SK-N-MC (cell line): ENCODE results near the gene SOX4.

Experiments
- DNase-seq: peaks from one replicate; pipeline ENCODE4 v3.0.0-alpha.2; 2011; ENCODE audit warnings: low read depth, low spot score
- H3K27ac ChIP-seq: fragments of 200-600 bp; sonication (generic); 2 replicates; pipeline ENCODE4 v1.5.1; 2016; ENCODE audit warnings: mixed run types
- H3K36me3 ChIP-seq: fragments of 200-600 bp; sonication (generic); 2 replicates; pipeline ENCODE4 v1.6.1; 2017; ENCODE audit warnings: antibody characterized with exemption, low read length, mixed read lengths; ENCODE audit not compliant: insufficient read depth
- H3K4me3 ChIP-seq: fragments of 200-600 bp; sonication (generic); 2 replicates; pipeline ENCODE4 v1.5.1; 2016
- H3K9ac ChIP-seq: fragments of 200-600 bp; sonication (generic); 2 replicates; pipeline ENCODE4 v1.8.0; 2017; ENCODE audit warnings: mixed run types, mixed read lengths; ENCODE audit not compliant: insufficient read length
- H3K9me3 ChIP-seq: fragments of 200-600 bp; sonication (generic); 2 replicates; pipeline ENCODE4 v1.6.1; 2017; ENCODE audit warnings: low read depth, mild to moderate bottlenecking, antibody characterized with exemption, low read length, moderate library complexity, mixed read lengths
- EZH2 ChIP-seq: fragments of 200-600 bp; sonication (generic); IDR thresholded peaks from one replicate; pipeline ENCODE4 v1.6.1; 2017; ENCODE audit warnings: antibody characterized with exemption
- FOXP2 ChIP-seq: optimal IDR thresholded peaks from 2 replicates; pipeline ENCODE3; 2011; ENCODE audit warnings: mild to moderate bottlenecking, moderate library complexity; ENCODE audit not compliant: insufficient read depth; ENCODE audit errors: extremely low read length, control extremely low read depth
- POLR2AphosphoS5 ChIP-seq: IDR thresholded peaks from 2 replicates; pipeline ENCODE4 v1.6.1; 2012; ENCODE audit warnings: mild to moderate bottlenecking, low read depth, low read length, borderline replicate concordance

The SOX4 gene

DNA sequence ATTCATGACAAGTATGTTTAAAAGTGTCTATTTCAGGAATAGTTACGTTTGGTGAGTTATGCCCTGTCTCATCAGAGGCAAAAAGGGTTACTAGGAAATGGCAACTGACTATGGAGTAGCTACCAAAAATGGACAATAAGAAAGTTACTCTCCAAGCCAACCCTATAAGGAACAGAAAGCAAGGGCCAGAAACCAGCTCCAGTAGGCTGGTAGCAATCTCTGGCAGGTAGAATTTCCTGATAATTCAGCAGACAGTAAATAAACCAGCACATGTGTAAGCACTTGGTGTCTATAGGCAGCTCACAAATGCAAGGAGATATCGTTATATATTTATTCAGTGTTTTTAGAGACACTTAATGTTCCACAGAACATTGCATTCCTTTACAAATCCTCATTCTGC is 20.3 kb downstream of the SOX4 start:
- H3K27ac ChIP-seq = no peak overlapping the region
- no peak overlapping the region for H3K4me3 ChIP-seq
- H3K9ac ChIP-seq = no peak overlapping the region
- H3K36me3 ChIP-seq = no peaks in the 10 kb centered on the region
- no peak for DNase-seq
- H3K9me3 ChIP-seq = no peaks in the 10 kb centered on the region
- TF ChIP-seq POLR2AphosphoS5 (no peak), EZH2 (no peak), FOXP2 (no peak)

DNA sequence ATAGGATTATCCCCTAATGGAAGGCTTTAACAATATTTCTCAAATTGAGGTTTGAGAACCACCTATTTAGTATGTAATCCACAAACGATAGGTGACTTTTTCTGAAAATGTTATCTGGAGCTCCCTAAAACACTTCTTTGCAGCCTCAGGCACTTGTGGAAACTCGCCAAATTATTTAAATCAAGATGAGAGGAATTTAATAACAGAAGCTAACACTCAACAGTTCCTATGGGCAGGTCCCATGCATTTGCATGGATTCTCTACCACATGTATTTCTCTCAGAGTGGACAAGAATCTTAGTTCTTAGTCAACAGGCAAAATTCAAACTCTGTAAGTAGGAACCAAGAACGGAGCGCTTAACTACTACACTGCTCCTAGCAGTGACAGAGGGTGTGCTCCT is 20.7 kb downstream of the SOX4 start:
- no peak overlapping the region for H3K9ac ChIP-seq
- TF ChIP-seq FOXP2 (no peak), POLR2AphosphoS5 (no peak), EZH2 (no peak)
- H3K36me3 ChIP-seq = no peaks in the 10 kb centered on the region
- H3K9me3 ChIP-seq = no peaks in the 10 kb centered on the region
- no peak overlapping the region for H3K27ac ChIP-seq
- no peak for DNase-seq
- no peak overlapping the region for H3K4me3 ChIP-seq

GRCh38 chr6:21615504-21615903 is 22.0 kb downstream of the SOX4 start:
- H3K4me3 ChIP-seq = no peak overlapping the region
- no peaks in the 10 kb centered on the region for H3K36me3 ChIP-seq
- H3K9me3 ChIP-seq = no peaks in the 10 kb centered on the region
- no peak overlapping the region for H3K9ac ChIP-seq
- TF ChIP-seq POLR2AphosphoS5 (no peak), EZH2 (no peak), FOXP2 (no peak)
- no peak for DNase-seq
- no peak overlapping the region for H3K27ac ChIP-seq

DNA sequence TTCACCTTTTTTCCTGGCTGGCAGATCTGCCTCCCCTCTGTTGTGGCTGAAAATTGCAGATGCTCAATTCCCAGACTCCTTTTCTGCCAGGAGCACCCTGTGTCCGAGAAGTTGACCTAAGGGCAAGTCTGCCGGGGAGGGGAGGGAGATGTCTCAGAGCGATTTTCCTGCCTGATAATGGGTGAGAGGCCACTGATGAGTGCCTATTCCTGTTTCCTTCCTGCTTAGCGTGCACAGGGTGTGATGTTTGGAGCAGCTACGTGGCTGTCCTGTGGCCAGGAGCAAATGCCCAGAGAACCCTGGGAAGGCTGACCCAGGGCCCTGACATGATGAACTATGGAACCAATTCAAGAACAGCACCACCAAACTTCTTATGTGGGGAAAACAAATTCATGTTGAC is 22.5 kb downstream of the SOX4 start:
- Histone ChIP-seq H3K36me3 (no peaks in the 10 kb centered on the region), H3K27ac (no peak overlapping the region), H3K4me3 (no peak overlapping the region), H3K9ac (no peak overlapping the region), H3K9me3 (no peaks in the 10 kb centered on the region)
- TF ChIP-seq EZH2 (no peak), POLR2AphosphoS5 (no peak), FOXP2 (no peak)
- DNase-seq = no peak

GRCh38 chr6:21625642-21626041 is 32.1 kb downstream of the SOX4 start:
- H3K4me3 ChIP-seq = no peak overlapping the region
- H3K27ac ChIP-seq = no peak overlapping the region
- DNase-seq = no peak
- H3K9ac ChIP-seq = no peak overlapping the region
- no peaks in the 10 kb centered on the region for H3K36me3 ChIP-seq
- H3K9me3 ChIP-seq = no peaks in the 10 kb centered on the region
- no peak for TF ChIP-seq EZH2
- TF ChIP-seq FOXP2 = no peak
- no peak for TF ChIP-seq POLR2AphosphoS5

- Histone ChIP-seq H3K9me3 (no peaks in the 10 kb centered on the region), H3K9ac (no peak overlapping the region), H3K27ac (no peak overlapping the region), H3K36me3 (no peaks in the 10 kb centered on the region), H3K4me3 (no peak overlapping the region)
- DNase-seq = no peak
- no peak for TF ChIP-seq EZH2
- no peak for TF ChIP-seq FOXP2
- no peak for TF ChIP-seq POLR2AphosphoS5
These were observed 33.2 kb downstream of the SOX4 start for GRCh38 chr6:21626756-21627155.

DNA sequence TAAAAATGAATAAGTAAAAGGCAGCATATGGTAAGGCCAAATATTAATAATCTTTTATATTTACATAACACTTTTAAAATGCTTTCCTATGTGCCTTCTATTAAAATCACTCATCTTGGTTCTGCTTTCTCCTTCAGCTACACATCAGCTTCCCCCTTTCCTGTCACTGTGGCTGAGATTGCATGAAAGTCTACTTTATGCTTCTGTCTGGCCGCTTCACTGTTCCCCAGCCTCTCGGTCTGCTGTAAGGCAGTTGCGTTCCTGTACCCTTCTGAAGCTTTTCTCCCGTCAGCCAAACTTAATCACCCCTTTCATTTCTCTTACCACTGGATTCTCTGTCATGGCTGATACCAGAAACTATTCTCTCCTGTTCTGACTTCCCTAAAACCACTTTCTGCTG is 34.6 kb downstream of the SOX4 start:
- H3K4me3 ChIP-seq = no peak overlapping the region
- no peak overlapping the region for H3K9ac ChIP-seq
- no peaks in the 10 kb centered on the region for H3K36me3 ChIP-seq
- H3K27ac ChIP-seq = no peak overlapping the region
- no peak for TF ChIP-seq POLR2AphosphoS5
- no peak for TF ChIP-seq EZH2
- TF ChIP-seq FOXP2 = no peak
- no peak for DNase-seq
- H3K9me3 ChIP-seq = no peaks in the 10 kb centered on the region

GRCh38 chr6:21633511-21634109 is 40.1 kb downstream of the SOX4 start:
- H3K9ac ChIP-seq = no peak overlapping the region
- no peak for DNase-seq
- H3K9me3 ChIP-seq = no peaks in the 10 kb centered on the region
- H3K36me3 ChIP-seq = no peaks in the 10 kb centered on the region
- H3K4me3 ChIP-seq = no peak overlapping the region
- H3K27ac ChIP-seq = no peak overlapping the region
- TF ChIP-seq FOXP2 = no peak
- no peak for TF ChIP-seq POLR2AphosphoS5
- TF ChIP-seq EZH2 = no peak

DNA sequence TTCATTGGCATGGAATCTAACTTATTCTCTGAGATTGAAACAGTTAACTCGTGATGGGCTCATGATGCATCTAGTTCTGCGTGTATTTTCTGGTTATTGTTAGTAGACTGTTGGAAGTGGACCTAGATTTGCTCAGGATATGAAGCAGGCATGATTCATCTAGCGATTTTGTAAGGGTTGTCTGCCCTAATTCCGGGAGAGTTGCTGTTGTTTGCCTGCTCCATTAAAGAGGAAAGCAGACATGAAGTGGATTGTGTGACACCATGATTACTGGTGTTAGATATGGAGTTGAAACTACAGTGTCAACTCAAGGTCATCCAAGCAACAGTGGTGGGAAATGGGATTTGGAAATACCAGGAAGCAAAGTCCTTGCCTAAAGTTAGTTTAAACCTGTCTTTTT is 41.0 kb downstream of the SOX4 start:
- no peak for DNase-seq
- TF ChIP-seq POLR2AphosphoS5 = no peak
- Histone ChIP-seq H3K9me3 (no peaks in the 10 kb centered on the region), H3K36me3 (no peaks in the 10 kb centered on the region), H3K9ac (no peak overlapping the region), H3K4me3 (no peak overlapping the region), H3K27ac (no peak overlapping the region)

GRCh38 chr6:21636876-21637275 is 43.3 kb downstream of the SOX4 start:
- DNase-seq = no peak
- H3K9me3 ChIP-seq = no peaks in the 10 kb centered on the region
- no peak overlapping the region for H3K27ac ChIP-seq
- TF ChIP-seq POLR2AphosphoS5 = no peak
- TF ChIP-seq FOXP2 = no peak
- no peak for TF ChIP-seq EZH2
- H3K4me3 ChIP-seq = no peak overlapping the region
- H3K36me3 ChIP-seq = no peaks in the 10 kb centered on the region
- no peak overlapping the region for H3K9ac ChIP-seq
